K562 (cell line): ENCODE data around the gene ACSS1. TPM values are rescaled to one million over a fixed set of nuclear protein-coding genes. Genes with fewer than 3 reads are reported as not detected.
A peak's percentile ranks its signal among the peaks of the same experiment; 100 is the strongest.

Experiments
- E2F3 ChIP-seq: fragments of 250-450 bp; sonication (Bioruptor Pico); IDR thresholded peaks from 2 replicates; pipeline ENCODE4 v1.4.0; 2020; ENCODE audit warnings: mild to moderate bottlenecking
- EGR1 ChIP-seq: fragments of 450-650 bp; conservative IDR thresholded peaks from 2 replicates; pipeline ENCODE4 v1.6.1; 2017; ENCODE audit warnings: mild to moderate bottlenecking
- FOXA3 ChIP-seq, 2 experiments: fragments of 450-650 bp in 1 of 2; sonication (generic) in 1 of 2; formaldehyde crosslinking; IDR thresholded peaks in 1 of 2; conservative IDR thresholded peaks in 1 of 2; 2 replicates each; pipeline versions ENCODE4 v1.4.0 to v1.8.0; 2020 to 2022; ENCODE audit warnings: mild to moderate bottlenecking in 2 of 2, missing genetic modification reagents in 1 of 2
- HDAC2 ChIP-seq: fragments of 450-650 bp; IDR thresholded peaks from 2 replicates; pipeline ENCODE4 v1.6.1; 2016; ENCODE audit warnings: mild to moderate bottlenecking
- HOMEZ ChIP-seq: fragments of 250-450 bp; sonication (Bioruptor Pico); IDR thresholded peaks from 2 replicates; pipeline ENCODE4 v1.4.0; 2020; ENCODE audit warnings: mild to moderate bottlenecking, moderate library complexity
- MTF1 ChIP-seq: fragments of 250-450 bp; sonication (Bioruptor Pico); IDR thresholded peaks from 2 replicates; pipeline ENCODE4 v1.9.0; 2021; ENCODE audit warnings: moderate library complexity, mild to moderate bottlenecking, inconsistent platforms, borderline replicate concordance
- NR1H2 ChIP-seq: sonication (generic); formaldehyde crosslinking; IDR thresholded peaks from 2 replicates; pipeline ENCODE4 v1.4.0; 2020; ENCODE audit warnings: mild to moderate bottlenecking, missing genetic modification reagents
- PCBP2 ChIP-seq: fragments of 200-400 bp; formaldehyde crosslinking; IDR thresholded peaks from 2 replicates; pipeline ENCODE4 v1.6.1; 2018; ENCODE audit warnings: low read length, low read depth, mild to moderate bottlenecking, moderate library complexity; ENCODE audit not compliant: poor library complexity, severe bottlenecking
- PYGO2 ChIP-seq: fragments of 450-650 bp; IDR thresholded peaks from 2 replicates; pipeline ENCODE4 v1.6.1; 2016; ENCODE audit warnings: mild to moderate bottlenecking, missing genetic modification characterization, moderate library complexity, missing compliant biosample characterization
- RBM17 ChIP-seq: fragments of 200-400 bp; formaldehyde crosslinking; IDR thresholded peaks from 2 replicates; pipeline ENCODE4 v1.6.1; 2017; ENCODE audit warnings: low read depth, mild to moderate bottlenecking, low read length, borderline replicate concordance
- SAFB ChIP-seq: fragments of 200-400 bp; formaldehyde crosslinking; IDR thresholded peaks from 2 replicates; pipeline ENCODE4 v1.6.1; 2017; ENCODE audit warnings: low read depth, low read length, borderline replicate concordance
- SMARCA5 ChIP-seq: fragments of 450-650 bp; IDR thresholded peaks from 2 replicates; pipeline ENCODE4 v1.6.1; 2016
- SMARCC2 ChIP-seq: fragments of 450-650 bp; IDR thresholded peaks from 2 replicates; pipeline ENCODE4 v1.6.1; 2017; ENCODE audit warnings: antibody characterized with exemption, moderate library complexity, mild to moderate bottlenecking, low read depth
- SMARCE1 ChIP-seq: fragments of 450-650 bp; IDR thresholded peaks from 2 replicates; pipeline ENCODE4 v1.7.1; 2016; ENCODE audit warnings: mild to moderate bottlenecking
- SUPT5H ChIP-seq: fragments of 450-650 bp; IDR thresholded peaks from 2 replicates; pipeline ENCODE4 v1.6.1; 2016
- U2AF2 ChIP-seq: fragments of 200-400 bp; formaldehyde crosslinking; optimal IDR thresholded peaks from 2 replicates; pipeline ENCODE3; 2017; ENCODE audit warnings: low read depth, mild to moderate bottlenecking, low read length
- ZNF282 ChIP-seq: sonication (generic); formaldehyde crosslinking; IDR thresholded peaks from 2 replicates; pipeline ENCODE4 v1.8.1; 2023; ENCODE audit warnings: missing genetic modification reagents
- ZNF3 ChIP-seq: fragments of 250-450 bp; sonication (Bioruptor Pico); IDR thresholded peaks from 2 replicates; pipeline ENCODE4 v1.5.0; 2021; ENCODE audit warnings: mild to moderate bottlenecking, moderate library complexity
- ZNF41 ChIP-seq: fragments of 250-450 bp; sonication (Bioruptor Pico); conservative IDR thresholded peaks from 2 replicates; pipeline ENCODE4 v1.4.0; 2020; ENCODE audit warnings: mild to moderate bottlenecking
- ZNF586 ChIP-seq: fragments of 450-650 bp; formaldehyde crosslinking; conservative IDR thresholded peaks from 2 replicates; pipeline ENCODE4 v1.4.0; 2020; ENCODE audit warnings: mild to moderate bottlenecking, moderate library complexity
- ZNF609 ChIP-seq: sonication (generic); formaldehyde crosslinking; IDR thresholded peaks from 2 replicates; pipeline ENCODE4 v1.8.1; 2023; ENCODE audit warnings: missing genetic modification reagents, mild to moderate bottlenecking, borderline replicate concordance
- polyA plus RNA-seq, 8 experiments: library from polyadenylated mRNA; depleted of rRNA in 4 of 8; stranded (reverse) in 5 of 8; unstranded in 3 of 8; fragments of >200 nt; fragmentation: Nextera tagmentation in 2 of 8; fragmentation: Illumina TruSeq in 1 of 8; extraction: Ambion mirVana in 2 of 8; extraction: Trizol in 1 of 8; gene quantifications; 2 replicates each; pipeline versions ENCODE4 v1.2.1 to v1.2.3, GENCODE V29; 2011 to 2014; ENCODE audit warnings: inconsistent platforms in 1 of 8, missing spikeins in 1 of 8
- total RNA-seq, 7 experiments: library from RNA; depleted of rRNA in 6 of 7; stranded (reverse); fragments of >200 nt in 6 of 7; fragmentation: Illumina TruSeq in 2 of 7; extraction: Trizol in 2 of 7; gene quantifications; 2 replicates each; pipeline versions ENCODE4 v1.2.1 to v1.2.3, GENCODE V29; 2011 to 2021; ENCODE audit warnings: low replicate concordance in 1 of 7

The ACSS1 gene
- total and polyA plus RNA-seq, 9 of the 15 experiments (the other 6 are each of a cell fraction or from before 2014, with no cell fraction given) = 0.07 to 2.1 (median 0.27) TPM; not detected in 3

- TF ChIP-seq U2AF2 (no peak), SMARCA5 (no peak), FOXA3 (CRISPR knock-in tag; conservative IDR thresholded peaks at IDR 0.05 in 1 of 2, IDR thresholded peaks at IDR 0.05 in 1 of 2) (no peak), EGR1 (0 out of 2 replicates have a peak, but pooled peaks have one; percentile 14), NR1H2 (CRISPR knock-in tag) (no peak), PCBP2 (no peak), SUPT5H (peak; percentile 86), ZNF609 (CRISPR knock-in tag) (no peak), SAFB (no peak), ZNF41 (CRISPR knock-in tag) (no peak), HOMEZ (CRISPR knock-in tag) (no peak), ZNF3 (CRISPR knock-in tag) (no peak), HDAC2 (no peak), ZNF586 (CRISPR knock-in tag) (no peak), E2F3 (no peak), RBM17 (no peak), SMARCC2 (no peak), SMARCE1 (no peak), MTF1 (CRISPR knock-in tag) (no peak), ZNF282 (no peak), PYGO2 (tag) (no peak)
These were observed 65.3 kb downstream of the ACSS1 start, which contains the start of gene APMAP (continued) for GRCh38 chr20:24992487-24993205.
